IPS DF 4.7 (cell line): ENCODE results near the gene MAPK10.
"Not testable (repeated sequence)": the region's sequence is repeated elsewhere in the genome, so short reads cannot be mapped to it uniquely, and the experiment has no call there.

ENCODE experiments used
- DNase-seq: peaks from one replicate; pipeline ENCODE4 v3.0.0-alpha.2; 2013; ENCODE audit warnings: low spot score; ENCODE audit errors: extremely low read depth

The MAPK10 gene

DNA sequence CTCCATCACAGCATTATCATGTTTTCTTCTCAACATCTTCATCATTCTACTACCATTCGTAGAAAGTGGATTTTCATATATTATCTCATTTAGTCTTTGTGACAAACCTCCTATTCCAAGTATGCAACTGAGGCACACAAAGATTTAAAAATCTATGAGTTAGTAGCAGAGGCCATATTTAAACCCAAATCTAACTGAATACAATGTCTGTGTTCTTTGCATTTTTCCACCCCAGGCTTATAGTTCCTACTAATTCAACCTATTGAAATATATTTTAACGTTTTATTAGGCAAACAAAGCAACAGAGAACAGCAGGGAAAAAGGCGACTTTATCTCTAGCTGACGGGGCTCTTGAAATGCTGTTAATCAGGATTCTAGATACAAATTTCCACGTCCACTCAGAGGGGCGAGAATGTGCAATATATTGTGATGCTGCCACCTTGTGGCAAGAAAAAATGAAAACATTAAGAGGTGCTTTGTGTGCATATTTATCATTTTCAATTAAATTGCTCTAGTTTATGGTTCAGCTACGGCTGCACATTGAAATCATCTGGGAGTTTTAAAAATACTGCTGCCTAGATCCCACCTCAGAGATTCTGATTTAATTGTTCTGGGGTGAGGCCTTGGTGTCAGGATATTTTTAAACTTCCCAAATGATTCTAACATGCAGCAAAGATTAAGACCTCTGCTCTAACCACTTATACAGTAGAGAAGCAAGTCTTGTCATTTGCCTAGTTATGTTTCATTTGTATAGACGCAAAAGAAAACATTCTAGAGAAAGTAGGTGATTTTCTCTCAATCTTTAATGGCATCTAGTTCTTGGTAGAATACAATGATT is 315.9 kb downstream of the MAPK10 start:
- no peak for DNase-seq

DNA sequence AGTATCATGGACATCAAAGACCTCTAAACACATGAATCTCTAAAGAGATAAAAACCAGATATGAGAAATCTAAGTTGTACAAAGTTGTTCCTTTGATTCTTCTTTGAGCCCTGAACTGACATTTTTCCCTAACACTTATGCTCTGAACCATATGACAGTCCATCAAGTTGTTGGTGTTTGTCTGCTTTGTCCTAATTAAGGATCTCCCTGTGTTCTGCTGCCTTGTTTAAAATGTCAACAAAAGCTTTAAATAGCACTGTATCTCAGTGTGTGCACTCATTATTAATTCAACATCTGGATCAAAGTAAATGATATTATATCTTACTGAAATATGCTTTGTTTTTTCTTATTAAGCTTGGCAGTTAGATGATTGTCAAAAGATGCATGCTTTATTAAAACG is 321.8 kb downstream of the MAPK10 start:
- DNase-seq: no peak

DNA sequence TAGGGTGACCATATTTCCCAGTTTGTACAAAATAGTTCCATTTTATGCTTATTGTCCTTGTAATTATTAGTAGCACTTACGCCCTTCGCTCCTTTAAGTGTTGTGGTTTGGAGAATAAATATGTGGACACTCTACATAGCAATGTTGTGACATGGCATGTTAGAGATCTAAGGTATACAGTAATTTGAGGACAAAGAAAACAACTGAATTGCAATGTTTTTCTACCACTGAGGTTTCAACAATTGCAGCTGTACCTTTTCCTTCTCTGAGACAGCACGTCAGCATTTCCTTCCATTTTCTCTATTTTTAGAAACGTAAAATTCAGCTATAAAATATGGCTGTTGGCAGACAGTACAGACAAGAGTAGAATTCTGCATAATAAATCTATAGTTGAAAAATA is 323.1 kb downstream of the MAPK10 start:
- no peak for DNase-seq

DNA sequence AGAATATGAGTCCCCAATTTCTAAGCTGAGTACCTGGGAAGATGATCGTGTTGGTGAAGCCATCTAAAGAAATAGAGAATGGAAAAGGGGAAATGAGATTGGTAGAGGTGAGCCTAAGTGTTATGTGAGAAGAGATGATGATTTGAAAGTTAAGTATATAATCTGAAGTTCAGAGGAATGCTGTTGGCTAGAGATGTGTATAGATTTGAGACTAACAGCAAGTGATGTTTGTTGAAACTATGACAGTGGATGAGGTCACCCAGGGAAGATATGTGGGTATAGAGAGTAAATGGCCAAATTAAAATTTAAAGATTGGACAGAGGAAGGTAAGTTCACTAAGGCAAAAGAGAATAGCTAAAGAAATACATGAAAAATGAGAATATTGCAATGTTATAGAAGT is 324.2 kb downstream of the MAPK10 start:
- no peak for DNase-seq

DNA sequence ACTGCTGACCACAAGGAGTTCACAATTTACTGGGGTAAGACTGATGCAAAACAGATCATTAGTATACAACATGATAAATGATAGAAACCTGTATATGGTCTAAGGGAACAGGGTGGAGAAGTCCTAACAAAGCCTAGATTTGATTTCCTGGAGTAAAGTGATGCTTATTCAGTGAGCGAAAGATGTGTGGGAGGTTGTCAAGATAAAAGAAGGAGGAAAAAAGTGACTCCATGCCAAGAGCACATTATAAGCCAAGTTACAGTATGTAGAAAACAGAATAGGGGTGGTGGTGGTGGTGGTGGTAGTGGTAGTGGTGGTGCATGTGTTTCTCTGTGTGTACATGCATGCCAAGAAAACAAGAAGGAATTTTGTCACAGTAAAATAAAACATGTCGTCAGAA is 325.2 kb downstream of the MAPK10 start:
- no peak for DNase-seq

DNA sequence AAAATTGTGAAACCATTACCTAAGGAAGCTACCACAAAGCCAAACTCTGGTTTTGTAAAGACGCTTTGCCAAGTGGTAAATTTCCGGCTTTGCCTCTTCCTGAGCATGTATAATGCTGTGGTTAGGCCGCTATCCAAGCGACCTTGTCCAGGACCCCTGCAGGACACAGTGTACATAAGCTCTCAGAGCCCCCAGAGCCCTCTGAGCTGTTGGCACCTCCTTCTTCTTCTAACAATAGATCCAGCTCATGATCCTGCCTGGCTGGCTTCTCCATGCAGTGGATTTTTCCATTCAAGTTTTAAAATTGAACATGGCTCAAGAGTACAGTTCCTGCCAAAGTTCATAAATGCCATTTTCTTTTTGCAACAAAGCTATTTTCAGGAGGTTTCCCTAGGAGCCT is 326.7 kb downstream of the MAPK10 start:
- no peak for DNase-seq

DNA sequence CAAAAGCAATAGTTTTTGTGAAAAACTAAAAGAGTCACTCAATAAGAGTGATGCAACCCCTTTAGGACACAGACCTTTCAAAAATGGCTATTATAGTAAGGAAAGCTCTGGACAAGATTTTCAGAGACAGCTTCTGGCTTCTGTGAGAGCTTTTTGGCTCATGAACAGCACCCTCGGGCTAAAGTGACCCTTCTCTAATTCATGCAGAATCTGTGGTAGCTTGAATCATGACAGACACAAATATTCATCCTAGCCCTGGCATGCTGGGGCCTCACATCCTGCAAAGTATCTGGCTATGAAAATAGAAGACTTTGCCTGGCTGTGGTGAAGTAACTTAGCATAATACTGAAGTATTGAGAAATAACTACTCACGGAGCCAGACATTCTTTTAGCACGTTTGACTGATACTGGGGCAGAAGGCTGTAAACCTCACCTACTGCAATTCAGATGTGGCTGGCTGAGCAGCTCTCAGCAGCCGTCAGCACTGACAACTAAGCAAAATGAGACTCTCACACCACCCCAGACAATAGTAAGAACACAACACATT is 327.3 kb downstream of the MAPK10 start:
- DNase-seq: no peak

DNA sequence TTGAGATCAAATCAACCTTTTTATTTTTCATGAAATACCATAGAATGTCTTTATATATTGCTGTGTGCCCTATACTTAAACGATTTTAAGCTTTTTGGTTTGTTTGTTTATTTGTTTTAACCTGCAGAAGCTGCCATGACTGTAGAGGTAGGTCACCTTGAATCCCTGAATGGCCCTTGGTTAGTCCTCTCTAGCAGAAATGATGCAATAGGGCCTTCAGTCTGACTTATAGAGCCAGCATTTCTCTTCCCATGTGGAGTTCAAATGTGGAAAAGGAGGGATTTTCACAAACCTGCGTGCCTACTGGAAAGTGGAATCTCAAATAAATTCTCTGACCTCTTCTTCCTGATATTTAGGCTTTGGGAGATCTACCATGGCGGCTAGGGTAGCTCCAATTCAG is 327.9 kb downstream of the MAPK10 start:
- no peak for DNase-seq

DNA sequence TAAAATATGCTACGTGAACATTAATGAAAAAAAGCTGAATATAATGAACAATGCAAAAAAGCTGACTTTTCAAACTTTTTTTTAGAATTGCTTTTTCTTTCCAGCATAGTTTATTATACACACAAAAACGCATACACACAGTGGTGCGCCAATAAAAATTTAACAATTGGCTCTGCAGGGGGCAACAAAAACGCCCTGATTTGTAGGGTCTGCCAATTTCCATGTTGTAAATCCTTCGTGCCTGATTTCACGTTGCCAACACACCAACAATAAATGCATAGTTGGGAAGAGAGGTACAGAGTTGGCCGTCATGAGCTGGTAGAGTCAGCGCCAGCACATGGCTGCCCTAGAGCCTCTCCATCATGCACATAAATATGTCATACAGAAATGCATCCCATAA is 333.1 kb downstream of the MAPK10 start:
- DNase-seq: no peak

DNA sequence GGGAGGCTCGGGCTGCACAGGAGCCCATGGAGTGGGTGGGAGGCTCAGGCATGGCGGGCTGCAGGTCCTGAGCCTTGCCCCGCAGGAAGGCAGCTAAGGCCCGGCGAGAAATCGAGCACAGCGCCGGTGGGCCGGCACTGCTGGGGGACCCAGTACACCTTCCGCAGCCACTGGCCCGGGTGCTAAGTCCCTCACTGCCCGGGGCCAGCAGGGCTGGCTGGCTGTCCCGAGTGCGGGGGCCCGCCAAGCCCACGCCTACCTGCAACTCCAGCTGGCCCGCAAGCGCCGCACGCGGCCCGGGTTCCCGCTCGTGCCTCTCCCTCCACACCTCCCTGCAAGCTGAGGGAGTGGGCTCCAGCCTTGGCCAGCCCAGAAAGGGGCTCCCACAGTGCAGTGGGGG is 338.2 kb downstream of the MAPK10 start:
- DNase-seq: not testable (repeated sequence)

DNA sequence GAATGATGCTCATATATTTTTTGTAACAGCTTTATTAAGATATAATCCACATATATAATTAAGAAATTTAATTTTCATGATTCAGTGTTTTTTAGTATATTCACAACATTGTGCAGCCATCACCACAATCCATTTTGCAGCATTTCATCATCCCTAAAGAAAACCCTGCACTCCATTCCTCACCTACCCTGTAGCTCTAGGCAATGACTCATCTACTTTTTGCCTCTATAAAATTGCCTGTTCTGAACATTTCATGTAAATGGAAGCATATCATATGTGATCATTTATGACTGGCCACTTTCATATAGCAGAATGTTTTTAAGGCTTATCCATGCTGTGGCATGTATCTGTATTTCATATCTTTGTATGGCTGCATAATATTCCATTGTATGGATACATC is 339.9 kb downstream of the MAPK10 start:
- no peak for DNase-seq

DNA sequence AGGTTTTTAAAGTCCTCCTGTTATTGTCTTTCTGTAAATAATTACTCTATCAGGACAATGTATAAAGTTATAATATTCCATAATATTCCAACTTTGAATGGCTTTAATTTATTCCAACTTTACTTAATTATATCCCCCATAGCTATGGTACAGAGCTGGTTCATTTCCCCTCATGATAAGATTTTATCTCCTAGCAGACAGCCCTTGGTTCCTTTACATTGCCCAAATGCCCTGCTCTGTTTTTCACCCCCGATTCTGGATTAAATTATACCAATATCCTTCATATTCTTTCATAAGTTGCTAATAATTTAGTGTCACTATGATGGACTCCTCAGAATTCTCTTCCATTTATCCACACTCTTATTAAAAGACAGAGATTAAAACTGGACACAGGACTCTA is 340.5 kb downstream of the MAPK10 start:
- no peak for DNase-seq

DNA sequence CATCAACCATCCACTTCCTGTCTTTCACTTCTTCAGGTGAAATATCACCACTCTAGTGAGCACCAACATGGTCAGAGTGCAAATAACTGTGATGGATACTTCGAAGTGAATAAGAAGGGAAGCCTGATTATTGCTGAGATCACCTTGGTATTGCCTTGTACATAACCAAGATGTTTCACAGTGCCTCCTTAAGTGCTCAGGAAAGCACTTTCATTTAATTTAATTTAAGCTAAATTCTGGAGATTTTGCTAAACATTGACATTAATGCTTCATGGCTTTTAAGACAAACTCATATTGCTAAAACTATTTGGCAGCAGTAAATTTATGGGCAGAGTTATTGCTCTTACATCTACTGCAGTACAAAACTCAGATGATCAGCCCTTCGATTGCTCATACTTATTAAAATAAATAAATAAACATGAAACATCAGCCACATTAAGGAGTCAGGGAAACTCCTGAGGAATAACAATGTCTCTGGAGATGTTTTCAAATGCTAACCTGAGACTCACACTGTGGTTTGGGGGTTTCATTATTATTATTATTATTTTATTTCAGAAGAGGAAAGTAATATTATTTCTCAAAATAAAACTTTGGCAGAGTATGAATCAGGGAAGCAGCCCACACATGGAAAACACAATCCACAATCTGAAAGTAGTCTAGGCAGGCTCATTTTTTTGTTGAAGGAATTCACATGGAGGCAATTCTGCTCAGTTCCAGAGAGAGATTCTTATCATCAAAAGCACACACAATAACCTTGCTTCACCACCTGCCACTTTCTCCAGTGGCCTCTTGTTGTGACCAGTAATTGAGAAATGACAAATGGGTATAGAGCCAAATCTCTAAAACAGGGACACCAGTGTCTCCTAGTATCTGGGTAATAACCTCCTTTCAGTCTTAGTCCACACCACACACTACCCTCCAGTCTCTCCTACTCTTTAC is 344.2 kb downstream of the MAPK10 start:
- no peak for DNase-seq

DNA sequence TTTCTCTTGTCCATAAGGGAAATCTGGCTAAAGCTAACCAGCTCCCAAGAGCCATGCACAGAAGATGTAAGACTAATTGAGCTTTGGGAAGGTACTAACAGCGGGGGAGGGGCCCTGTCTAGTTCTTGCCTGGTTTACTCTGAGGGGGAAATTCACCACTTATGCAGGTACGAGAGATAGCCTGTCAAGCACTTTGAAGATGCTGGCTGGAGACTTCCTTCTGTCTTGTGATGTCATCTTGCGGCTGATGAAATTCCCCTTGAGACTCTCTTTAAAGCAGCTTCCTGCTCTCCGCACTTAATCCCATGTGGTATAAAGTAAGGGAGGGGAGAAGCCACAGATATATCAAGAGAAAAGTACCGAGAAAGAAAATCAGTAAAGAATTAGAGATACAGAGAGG is 345.3 kb downstream of the MAPK10 start:
- peak; percentile 9 for DNase-seq

DNA sequence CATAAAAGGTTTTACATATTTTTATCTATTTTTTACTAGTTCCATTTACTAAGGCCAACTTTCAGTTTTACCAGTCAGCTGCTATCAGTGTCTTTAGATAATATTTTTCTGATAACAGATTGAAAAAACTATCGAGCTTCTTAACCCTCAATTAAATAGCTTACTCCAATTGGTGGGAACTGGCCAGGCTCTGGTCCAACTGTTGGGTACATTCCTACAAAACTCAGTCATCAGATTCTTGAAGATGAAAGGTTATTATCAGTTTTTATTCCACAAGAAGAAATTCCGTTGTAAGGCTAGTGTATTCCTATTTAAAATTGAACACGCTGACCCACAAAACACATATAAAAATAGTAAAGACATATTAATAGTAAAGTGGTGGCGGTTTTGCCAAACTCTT is 346.2 kb downstream of the MAPK10 start:
- DNase-seq: no peak

DNA sequence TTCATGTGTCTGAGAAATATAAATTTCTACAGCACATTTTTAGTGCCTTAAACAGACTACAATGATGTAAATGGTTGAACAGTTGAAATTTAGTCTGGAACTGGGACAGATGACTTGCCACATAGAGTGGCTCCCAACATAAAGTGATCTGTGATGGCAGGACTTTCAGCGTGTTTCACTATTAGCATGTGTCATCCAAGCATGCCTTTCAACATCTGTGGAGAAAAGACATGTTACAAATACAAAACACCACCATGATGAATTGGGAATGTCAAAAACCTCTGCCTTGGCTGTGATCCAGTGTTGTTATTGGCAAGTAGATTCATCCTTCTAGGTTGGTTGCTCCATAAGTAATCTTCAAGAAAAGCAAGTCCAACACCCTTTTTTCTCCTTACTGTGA is 348.7 kb downstream of the MAPK10 start:
- no peak for DNase-seq

DNA sequence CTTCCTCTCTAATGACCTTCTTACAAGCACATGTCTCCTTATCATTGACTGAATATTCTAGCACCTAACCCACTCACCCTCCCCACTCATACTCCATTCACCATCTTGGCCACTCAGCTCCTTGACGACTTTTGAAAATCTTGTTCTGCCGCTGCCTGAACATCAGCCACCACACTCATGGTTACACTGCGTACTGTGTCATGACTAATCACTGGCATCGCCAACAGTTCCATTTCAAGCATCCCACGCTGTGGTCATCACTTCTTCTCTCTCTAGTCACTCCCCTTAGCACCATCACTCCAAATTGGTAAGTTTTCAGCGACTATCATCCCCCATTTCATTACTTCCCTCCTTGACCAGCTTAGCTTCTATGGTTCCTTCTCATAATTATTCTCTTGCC is 352.8 kb downstream of the MAPK10 start:
- DNase-seq: no peak

DNA sequence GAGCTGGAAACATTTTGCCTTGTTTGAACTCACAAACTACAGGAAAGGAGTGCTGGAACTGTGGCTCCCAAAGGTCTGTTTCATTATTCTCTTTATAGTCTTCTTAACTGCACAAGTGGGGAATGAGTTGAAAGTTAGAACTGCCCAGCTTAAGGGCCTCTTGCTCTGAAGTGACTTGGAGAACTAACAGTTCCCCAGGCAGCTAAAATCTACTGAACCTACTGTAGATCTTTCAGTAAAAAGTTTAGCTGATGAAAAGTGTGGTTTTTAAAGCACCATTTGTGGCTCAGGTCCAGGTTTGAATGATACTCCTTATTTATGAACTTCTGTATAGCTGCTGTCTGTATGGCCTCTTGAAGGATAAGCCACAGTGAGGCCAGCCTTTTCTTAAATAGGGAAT is 353.8 kb downstream of the MAPK10 start:
- no peak for DNase-seq

DNA sequence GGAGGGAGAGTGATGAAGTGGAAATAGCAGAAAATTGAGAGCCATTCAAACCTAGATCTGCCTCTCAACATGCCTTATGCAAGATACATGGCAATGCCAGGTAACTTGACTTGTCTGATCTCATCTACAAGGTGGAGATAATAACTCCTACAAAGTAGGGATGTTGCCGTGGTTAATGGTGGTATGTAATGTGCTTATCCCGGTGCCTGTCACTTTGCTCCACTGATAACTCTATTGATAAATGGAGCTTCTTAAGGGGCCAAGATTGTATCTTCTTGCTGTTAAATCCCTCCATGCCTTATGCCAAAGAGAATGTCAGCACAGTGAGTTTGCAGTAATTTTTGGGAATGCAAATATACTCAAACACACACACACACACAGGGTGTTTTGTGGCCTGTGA is 355.8 kb downstream of the MAPK10 start:
- no peak for DNase-seq

DNA sequence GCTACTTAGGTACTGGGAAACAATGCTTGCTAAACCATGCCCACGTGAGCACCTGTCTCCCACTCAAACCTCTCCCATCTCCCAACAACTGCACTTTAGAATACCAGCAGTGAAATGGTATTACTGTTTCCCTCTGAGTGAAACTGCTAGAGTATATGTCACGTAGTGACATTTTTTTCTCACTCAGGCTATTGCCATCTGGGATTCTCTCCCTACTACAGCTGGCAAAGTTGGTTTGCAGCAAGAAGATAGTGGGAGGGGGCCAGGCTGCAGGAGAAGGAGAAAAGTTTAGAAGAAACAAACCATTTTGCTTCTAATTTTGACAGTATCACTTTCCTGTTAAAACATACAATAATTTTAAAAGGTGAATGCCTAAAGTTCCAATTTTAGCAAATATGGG is 358.3 kb downstream of the MAPK10 start:
- no peak for DNase-seq

DNA sequence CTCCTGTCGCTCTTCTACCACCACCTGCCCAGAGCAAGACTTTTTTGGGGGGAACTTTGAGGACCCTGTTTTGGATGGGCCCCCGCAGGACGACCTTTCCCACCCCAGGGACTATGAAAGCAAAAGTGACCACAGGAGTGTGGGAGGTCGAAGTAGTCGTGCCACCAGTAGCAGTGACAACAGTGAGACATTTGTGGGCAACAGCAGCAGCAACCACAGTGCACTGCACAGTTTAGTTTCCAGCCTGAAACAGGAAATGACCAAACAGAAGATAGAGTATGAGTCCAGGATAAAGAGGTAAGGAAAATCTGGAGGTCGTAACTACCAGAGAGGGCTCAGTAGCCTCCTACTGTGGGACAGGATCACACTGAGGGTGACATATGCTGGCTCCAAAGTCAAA is 364.5 kb downstream of the MAPK10 start:
- no peak for DNase-seq

DNA sequence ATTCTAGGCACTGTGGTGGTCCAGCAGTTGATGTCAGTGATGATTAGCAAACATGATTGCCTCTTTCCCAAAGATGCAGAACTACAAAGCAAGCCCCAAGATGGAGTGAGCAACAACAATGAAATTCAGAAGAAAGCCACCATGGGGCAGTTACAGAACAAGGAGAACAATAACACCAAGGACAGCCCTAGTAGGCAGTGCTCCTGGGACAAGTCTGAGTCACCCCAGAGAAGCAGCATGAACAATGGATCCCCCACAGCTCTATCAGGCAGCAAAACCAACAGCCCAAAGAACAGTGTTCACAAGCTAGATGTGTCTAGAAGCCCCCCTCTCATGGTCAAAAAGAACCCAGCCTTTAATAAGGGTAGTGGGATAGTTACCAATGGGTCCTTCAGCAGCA is 365.3 kb downstream of the MAPK10 start:
- no peak for DNase-seq
